SW 1271 (cell line): ENCODE measurements around the gene FOXK1.
"Not testable (repeated sequence)": the region's sequence is repeated elsewhere in the genome, so short reads cannot be mapped to it uniquely, and the experiment has no call there.

ENCODE experiments used
- DNase-seq, 2 experiments: peaks; one replicate each; lab custom pipeline; 2025; lab: John Stamatoyannopoulos, UW

The FOXK1 gene

DNA sequence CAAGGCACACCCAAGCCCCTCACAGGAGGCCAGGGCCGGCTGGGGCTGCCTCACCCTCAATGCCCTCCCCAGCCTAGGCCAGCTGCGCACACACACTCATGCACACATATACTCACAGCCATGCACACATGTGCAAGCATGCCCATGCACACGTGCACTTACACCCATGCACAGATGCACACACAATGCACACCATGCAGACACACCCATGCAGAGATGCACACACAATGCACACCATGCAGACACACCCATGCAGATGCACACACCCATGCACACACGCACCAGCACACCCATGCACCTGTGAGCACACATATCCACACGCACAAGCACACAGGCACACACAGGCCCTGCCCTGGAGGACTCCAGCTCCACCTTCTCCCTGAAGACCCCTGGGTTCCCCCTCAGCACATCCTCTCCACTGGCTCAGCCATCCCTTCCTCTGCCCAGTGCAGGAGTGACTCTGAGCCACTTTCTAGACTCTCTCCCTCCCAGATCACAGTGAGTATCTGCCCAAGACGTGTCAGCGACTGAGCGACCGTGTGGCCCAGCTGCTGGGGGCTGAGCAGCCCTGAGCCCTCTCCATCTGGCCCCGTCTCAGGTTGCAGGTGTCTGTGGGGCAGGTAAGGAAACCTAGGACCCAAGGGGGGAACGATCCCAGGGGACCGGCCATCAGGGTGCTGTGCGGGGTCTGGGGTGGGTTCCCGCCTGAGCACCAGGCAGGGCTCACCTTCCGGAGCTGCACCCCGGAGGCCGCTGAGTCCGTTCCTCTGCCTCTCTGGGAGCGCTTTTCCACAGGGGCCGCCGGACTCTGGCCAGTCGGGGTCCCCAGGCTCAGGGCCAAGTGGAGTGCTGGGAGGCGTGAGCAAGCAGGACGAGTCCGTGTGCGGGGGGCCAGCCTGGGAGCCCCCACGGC, 119.1 kb downstream of the FOXK1 start:
- DNase-seq = no peak

DNA sequence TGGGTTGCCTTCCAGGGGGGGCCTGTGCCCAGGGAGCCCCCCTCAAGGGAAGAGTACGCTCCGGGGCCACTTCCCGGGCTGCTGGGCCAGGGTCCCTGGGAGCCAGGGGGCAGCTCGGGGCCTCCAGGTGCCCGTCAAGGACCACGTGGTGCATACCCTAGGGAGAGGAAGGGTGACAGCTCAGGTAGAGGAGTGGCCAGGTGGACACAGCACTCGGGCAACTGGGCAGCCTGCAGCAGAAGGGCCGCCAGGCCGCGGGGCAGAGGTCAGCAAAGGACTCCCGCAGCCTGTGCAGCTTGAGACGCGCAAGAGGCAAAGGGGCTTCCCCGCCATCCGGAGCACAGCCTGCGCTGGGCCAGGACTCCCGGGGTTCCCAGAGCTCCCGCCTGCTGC, 119.7 kb downstream of the FOXK1 start:
- no peak for DNase-seq

DNA sequence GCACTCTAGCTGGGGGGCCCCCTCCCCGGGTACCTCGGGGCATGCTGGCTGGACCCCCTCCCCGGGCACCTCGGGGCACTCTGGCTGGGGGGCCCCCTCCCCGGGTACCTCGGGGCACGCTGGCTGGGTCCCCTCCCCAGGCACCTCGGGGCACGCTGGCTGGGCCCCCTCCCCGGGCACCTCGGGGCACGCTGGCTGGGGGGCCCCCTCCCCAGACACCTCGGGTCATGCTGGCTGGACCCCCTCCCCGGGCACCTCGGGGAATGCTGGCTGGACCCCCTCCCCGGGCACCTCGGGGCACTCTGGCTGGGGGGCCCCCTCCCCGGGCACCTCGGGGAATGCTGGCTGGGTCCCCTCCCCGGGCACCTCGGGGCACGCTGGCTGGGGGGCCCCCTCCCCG, 120.5 kb downstream of the FOXK1 start:
- DNase-seq = not testable (repeated sequence)

DNA sequence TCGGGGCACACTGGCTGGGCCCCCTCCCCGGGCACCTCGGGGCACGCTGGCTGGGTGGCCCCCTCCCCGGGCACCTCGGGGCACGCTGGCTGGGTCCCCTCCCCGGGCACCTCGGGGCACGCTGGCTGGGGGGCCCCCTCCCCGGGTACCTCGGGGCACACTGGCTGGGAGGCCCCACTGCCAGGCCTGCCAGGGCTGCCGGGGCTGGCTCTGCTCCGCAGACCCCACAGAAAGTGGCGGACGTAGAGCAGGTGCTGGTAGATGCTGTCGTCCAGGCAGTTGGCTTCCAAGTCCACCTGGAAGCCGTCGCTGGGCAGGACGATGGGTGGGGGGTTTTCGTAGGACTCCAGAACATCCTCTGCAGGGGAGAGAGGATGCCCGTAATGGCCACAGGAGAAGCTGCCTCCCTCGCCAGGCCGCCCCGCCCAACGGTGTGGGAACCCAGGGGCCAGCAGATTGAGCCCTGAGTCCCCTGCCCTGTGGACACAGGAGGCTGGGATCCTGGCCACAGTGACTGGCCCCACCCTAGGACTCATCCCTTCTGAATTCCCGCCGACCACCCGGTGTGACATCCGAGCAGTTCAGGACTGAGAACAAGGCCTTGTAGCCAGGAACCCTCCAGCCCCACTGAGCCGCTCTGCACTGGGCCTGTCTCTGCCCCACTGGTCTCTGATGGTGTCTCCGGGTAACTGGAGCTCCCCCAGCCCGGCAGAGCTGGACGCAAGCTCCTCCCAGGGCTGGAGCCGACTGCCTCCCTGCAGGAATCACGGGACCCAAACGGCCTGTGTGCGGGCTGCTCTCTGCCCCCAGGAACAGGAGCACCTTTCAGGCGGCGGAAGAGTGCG, 121.5 kb downstream of the FOXK1 start:
- DNase-seq = no peak

DNA sequence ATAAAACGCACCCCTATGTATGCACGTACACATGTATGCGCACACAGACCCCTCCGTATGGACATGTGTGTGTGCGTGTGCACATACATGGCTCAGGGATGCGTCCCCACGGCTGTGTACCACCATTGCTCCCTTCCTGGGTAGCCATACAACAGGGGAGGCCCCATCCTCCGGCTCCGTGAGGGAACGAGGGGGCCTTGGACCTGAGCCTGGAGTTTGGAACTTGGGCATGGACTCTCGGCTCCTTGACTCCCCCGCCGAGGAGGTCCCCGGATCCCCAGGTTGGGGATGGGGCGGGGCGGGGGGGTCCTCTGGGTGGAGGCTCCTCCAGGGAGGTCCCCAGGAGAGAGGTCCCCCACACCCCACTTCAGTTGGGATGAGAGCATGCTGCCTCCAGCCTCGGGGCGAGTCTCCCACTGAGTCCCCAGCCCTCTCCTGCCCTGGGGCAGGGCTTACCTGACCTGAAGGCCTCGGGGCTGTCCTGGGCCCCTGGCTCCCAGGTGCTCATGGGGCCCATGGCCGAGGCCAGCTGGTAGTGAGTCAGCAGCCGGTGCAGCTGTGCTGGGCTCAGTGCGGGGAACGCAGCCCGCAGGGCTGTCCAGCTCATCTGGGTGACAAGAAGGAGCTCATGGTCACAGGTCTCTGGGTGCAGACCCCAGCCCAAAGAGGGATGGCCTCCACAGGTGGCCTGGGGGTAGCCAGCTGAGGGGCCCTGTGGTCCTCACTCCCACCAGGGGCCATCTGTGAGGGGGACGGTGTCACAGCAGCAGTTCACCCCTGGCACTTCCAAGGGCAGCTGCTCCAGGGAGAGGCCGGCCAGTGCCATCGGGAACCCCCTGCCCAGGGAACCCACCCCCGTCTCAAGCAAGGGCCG, 123.3 kb downstream of the FOXK1 start:
- DNase-seq = no peak

DNA sequence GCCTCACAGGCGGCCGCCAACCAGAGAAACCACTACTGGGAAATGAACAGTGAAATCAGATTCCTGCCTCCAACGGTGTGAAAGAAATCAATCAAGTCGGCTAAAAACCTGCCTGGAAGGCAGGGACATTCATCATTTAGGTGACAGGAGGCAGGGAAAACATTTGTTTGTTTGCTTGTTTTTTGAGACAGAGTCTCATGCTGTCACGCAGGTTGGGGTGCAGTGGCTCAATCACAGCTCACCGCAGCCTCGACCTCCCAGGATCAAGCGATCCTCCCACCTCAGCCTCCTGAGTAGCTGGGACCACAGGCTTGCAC, 123.8 kb downstream of the FOXK1 start:
- no peak for DNase-seq

DNA sequence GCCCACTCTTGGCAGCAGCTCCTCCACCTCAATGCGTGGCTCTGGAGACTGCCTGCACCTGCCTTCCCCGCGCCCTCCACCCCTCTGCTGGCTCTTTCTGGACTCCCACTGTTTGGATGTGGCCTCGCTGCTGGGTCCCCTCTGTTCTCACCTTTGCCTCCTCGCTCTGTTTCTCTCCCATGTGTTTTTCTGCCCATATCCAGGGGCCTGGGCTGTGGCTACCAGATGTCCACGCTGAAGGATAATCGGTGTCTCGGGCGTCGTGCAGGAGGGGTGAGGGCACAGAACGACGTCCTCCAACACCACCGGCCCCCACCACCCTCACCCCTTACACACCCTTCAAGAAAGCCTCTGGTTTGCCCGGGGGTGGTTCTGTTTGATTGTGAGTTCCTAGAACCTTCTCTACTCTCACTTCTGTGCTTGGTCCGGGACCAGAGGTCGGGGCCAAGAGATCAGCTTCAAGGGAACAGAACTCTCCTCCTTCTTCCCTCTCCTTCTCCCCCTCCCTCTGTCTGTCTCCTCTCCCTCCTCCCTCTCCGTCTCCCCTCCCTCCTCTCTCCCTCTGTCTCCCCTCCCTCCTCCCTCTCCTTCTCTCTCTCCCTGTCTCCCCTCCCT, 125.0 kb downstream of the FOXK1 start:
- DNase-seq = no peak

DNA sequence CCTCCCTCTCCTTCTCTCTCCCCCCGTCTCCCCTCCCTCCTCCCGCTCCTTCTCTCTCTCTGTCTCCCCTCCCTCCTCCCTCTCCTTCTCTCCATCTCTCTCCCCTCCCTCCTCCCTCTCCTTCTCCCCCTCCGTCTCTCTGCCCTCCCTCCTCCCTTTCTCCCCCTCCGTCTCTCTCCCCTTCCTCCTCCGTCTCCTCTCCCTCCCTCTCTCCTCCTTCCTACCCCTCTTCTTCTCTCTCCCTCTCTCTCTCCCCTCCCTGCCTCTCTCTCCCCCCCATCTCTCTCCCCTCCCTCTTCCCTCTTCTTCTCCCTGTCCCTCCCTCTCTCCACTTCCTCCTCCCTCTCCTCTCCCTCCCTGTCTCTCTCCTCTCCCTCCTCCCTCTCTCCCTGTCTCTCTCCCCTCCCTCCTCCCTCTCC, 125.5 kb downstream of the FOXK1 start:
- no peak for DNase-seq

DNA sequence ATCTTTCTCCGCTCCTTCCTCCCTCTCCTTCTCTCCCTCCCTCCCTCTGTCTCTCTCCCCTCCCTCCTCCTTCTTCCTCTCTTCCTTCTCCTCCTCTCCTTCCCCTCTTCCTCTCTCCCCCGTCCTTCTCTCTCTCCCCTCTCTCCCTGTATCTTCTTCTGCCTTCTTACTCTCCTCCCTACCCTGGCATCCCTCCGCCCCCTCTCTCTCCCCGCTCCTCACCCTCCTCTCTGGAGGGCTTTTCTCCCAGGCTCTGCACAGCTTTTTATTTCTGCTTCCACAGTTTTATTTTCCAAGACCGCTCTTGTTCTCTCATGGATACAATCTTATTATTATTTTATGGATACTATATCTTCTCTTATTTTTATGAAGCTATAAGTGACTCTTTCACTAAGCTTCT, 125.9 kb downstream of the FOXK1 start:
- DNase-seq = no peak

DNA sequence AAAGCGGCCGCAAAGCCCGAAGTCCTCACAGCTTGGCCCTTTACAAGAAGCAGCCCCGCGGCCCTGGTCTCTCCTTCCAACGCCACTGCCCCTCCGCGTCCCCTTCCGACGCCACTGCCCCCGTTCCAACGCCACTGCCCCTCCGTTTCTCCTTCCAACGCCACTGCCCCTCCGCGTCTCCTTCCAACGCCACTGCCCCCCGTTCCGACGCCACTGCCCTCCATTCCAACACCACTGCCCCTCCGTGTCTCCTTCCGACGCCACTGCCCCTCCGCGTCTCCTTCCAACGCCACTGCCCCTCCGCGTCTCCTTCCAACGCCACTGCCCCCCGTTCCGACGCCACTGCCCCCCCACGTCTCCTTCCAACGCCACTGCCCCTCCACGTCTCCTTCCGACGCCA, 126.5 kb downstream of the FOXK1 start:
- DNase-seq = no peak

DNA sequence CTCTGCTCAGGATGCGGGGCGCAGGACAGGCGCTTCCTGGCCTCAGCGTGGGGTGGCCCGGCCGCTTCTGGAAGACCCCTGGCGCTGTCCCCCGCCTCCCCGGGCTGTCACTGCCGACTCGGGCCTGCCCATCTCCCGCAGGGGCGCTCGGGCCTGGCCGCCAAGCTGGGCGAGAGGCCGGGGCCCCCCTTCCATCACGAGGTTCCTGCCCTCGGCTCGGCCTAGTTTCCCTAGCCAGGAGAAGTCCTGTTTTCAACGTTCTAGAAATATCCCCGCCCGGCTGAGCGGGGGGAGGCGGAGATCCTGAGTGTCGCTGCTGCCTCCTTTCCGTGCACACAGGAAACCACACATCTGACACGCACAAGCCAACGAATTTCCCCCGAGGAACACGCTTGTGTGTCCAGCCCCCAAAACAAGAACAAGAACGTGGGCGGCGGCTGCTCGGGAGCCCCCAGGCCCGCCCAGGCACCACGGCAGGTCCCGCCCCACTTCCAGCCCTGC, 127.0 kb downstream of the FOXK1 start:
- no peak for DNase-seq

DNA sequence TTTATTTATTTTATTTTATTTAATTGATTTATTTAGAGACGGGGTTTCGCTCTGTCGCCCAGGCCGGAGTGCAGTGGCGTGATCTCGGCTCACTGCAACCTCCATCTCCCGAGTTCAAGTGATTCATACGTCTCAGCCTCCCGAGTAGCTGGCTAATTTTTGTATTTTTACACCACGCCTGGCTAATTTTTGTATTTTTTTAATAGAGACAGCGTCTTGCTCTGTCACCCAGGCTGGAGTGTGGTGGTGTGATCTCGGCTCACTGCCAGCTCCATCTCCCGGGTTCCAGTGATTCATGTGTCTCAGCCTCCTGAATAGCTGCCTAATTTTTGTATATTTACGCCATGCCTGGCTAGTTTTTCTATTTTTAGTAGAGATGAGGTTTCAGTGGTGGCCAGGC, 127.6 kb downstream of the FOXK1 start:
- no peak for DNase-seq

DNA sequence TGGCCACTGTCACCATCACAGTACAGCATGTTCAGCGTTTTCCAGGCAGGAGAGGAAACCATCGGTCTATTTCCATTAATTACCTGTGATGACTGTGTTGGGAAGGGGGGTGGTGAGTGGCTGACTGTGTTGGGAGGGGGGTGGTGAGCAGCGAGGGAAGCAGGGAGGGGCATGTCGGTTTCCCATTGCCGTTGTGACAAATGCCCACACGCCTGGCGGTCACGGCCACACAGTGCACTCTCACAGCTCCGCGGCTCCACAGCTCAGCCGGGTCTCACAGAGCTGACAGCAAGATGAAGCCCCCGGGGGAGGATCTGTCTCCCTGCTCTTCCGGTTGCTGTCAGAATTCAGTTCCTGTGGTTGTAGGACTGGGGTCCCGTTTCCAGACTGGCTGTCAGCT, 132.3 kb downstream of the FOXK1 start:
- DNase-seq = no peak

DNA sequence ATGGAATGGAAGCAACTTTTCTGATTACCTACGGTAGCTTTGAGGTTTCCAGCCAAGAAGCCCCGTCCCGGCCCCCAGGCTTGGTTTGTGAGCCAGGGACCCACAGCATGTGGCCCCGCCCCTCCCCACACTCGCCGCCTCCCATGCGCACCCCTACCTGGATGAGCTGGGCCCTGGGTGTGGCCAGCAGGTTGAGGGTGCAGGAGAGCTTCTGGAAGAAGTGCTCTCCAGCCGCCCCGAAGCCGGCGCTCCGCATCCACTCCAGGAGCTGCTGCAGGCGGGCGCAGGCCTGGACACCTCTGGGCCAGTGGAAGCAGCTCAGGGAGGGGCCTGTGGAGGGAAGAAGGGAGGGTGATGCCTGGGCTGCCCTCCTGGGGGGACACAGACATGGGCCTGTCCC, 133.0 kb downstream of the FOXK1 start:
- DNase-seq = no peak

DNA sequence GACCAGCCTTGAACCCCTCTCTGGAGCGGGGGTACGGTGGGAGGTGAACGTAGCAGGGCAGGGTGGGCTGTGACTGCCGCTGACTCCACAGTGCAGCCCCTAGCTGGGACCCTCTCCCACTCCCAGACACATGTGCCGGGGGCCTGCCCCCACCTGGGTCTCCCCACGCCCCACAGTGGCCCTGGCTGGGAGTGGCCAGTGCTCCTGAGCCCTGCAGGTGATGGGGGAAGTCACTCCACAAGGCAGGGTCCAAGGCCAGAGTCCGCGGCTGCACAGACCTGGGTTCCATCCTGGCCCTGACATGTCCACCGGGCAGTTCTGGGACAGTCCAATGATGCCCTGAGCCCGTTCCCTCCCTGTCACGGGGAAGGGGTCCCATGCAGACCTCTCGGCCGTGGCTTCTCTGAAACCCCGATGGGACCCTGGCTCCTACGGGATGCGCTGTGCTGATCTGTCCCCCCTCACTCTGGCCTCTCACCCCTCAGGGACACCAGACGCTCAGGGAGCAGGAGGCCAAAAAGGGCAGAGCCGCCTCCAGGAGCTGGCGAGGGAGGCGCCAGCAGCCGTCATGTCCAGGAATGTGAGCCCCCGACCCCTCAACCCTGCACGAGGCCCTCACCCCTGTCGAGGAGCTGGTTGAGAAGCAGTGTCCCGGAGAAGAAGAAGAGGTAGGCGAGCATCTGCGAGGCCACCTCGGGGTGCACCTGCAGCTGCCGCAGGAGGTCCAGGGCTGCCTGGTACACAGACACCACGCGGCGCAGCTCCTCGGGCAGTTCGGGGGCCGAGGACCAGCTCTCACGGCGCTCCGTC, 133.7 kb downstream of the FOXK1 start:
- no peak for DNase-seq

DNA sequence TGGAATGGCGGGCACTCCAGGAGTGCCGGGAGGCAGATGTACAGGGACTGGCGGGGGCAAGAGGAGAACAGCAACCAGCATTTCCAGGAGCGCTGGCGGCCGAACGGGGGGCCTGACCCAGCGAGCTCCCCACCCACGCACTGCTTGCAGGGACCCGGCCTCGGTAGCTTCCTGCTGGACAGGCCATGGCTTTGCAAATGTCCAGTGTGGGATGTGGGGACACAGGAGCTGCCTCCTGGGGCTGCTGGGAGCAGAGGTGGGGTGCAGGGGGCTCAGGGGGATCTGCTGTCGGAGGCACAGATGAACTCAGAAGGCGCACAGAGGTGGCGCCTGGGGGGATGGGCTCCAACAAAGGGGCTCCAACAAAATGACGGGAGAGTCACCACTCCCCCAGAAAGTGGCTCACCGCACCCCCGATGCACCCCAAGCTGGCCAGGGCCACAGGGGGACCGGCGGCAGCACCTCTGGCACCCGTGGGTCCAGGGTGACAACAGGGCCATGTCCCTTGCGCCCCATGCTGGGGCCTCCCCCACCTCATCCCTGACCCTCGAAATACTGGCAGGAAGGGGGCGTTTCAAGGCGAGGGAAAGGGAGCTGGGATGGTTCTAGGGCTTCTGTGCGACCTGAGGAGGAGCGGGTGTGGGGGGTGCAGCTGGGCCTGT, 134.5 kb downstream of the FOXK1 start:
- no peak for DNase-seq

DNA sequence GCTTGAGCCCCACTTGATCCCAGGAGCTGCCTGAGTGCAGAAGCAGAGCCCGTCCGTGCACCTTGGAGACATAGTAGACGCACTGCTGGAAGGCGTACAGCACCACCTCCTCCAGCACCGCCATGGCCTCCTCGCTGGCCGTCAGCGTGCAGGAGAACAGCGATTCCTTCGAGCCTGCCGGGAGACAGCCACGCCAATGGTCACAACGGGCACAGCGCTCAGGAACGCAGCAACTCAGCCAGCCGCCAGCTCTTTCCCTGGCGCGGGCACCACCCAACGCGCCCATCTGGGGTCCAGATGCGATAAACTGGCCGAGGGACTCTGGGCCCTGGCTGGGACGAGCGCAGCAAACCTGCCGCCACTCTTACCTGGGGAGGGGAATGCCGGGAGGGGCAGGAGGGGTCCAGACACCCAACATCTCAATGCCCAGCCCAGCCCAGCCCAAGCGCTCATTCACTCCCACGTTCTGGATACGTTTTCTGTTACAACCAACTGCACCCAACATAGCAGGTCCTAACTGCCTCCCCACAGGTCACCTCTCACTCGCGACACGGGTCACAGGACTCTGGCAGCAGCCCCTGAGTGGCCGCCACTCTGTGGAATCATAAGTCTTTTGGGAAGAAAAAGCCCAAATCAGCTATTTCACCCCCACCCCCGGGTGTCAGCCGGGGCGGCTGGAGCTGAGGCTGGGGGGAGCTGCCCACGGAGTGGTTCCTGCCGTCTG, 135.2 kb downstream of the FOXK1 start:
- no peak for DNase-seq

DNA sequence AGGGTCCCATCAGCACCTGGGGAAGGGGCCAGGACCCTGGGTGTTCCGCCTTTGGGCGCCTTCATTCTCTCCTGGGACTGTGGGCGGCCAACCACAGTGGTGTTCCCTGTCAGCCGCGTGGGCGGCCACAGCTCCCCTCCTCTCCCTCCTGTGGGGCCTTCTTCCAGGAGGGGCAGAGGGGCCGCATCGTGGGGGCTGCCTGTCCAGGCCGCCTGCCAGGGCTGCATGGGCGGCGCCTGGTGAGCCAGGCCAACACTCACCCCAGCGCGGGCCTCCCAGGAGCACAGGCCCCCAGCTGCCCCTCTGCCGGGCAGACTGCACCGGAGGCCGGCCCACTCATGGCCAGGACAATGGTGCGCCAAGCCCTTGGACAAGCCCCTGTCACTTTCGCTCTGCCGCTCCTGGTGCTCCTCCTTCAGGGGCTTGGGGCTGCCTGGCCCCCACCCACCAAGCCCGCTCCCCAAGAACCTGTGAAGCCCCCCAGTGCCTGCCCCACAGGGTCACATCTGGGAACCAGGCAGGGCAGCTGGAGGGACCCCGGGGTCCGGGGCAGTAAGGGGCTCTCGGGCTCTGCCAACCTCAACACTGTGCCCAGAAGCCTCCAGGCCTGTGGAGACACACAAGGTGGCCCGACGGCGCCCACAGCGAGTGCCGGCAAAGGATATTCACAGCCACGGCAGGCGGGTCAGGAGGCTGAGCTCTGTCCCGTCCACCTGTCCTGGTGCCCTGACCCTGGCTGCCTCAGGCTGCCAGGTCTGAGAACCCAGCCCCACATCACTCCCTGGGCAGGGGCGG, 136.1 kb downstream of the FOXK1 start:
- no peak for DNase-seq
